GM12891 (cell line): ENCODE measurements around the gene EYS. TPM values are rescaled to one million over a fixed set of nuclear protein-coding genes. Genes with fewer than 3 reads are reported as not detected.

ENCODE experiments used
- DNase-seq: peaks from one replicate; pipeline ENCODE4 v3.0.0; 2011; ENCODE audit warnings: low spot score; ENCODE audit not compliant: insufficient read length
- FAIRE-seq: peaks from 2 replicates; lab custom pipeline; 2011; peaks lifted over from hg19 to GRCh38; lab: Jason Lieb, UNC
- PAX5 ChIP-seq: IDR thresholded peaks from 2 replicates; pipeline ENCODE4 v1.6.1; 2011; ENCODE audit warnings: low read length, moderate library complexity, mild to moderate bottlenecking; ENCODE audit not compliant: insufficient read depth, severe bottlenecking
- POLR2A ChIP-seq: IDR thresholded peaks from 2 replicates; pipeline ENCODE4 v1.6.1; 2011; ENCODE audit warnings: low read depth, low read length, control low read depth
- POLR2AphosphoS5 ChIP-seq: IDR thresholded peaks from 2 replicates; pipeline ENCODE4 v1.6.1; 2011; ENCODE audit warnings: low read depth, low read length, control low read depth
- POU2F2 ChIP-seq: IDR thresholded peaks from 2 replicates; pipeline ENCODE4 v1.6.1; 2011; ENCODE audit warnings: low read depth, mild to moderate bottlenecking, control low read depth, low read length, moderate library complexity
- SPI1 ChIP-seq: IDR thresholded peaks from 2 replicates; pipeline ENCODE4 v1.6.1; 2011; ENCODE audit warnings: low read depth, low read length, control low read depth
- TAF1 ChIP-seq: IDR thresholded peaks from 2 replicates; pipeline ENCODE4 v1.6.1; 2011; ENCODE audit warnings: low read depth, low read length, control low read depth
- polyA plus RNA-seq: library from polyadenylated mRNA; unstranded; fragments of >200 nt; gene quantifications from one replicate; pipeline ENCODE4 v1.2.1, GENCODE V29; 2012; ENCODE audit warnings: low read depth, missing spikeins, inconsistent platforms; ENCODE audit not compliant: missing spikeins

EYS gene
- 0.01 TPM for polyA plus RNA-seq

GRCh38 chr6:65707126-65707826, at the start of gene EYS:
TSS of gene EYS (minus strand) at chr6:65707226. CDS start at chr6:65495410, 211,816 bp downstream.
- no peak for TF ChIP-seq POLR2A
- no peak for TF ChIP-seq TAF1
- no peak for TF ChIP-seq SPI1
- no peak for TF ChIP-seq POU2F2
- TF ChIP-seq POLR2AphosphoS5: no peak
- TF ChIP-seq PAX5: no peak
- DNase-seq: no peak
- no peak for FAIRE-seq

GRCh38 chr6:65746302-65746701, 39.3 kb upstream of the EYS start:
- FAIRE-seq (no peak), DNase-seq (no peak)
- TF ChIP-seq POLR2A (no peak), POU2F2 (no peak), SPI1 (no peak), PAX5 (no peak), POLR2AphosphoS5 (no peak), TAF1 (no peak)

GRCh38 chr6:65745614-65746013, 38.6 kb upstream of the EYS start:
- FAIRE-seq (no peak), DNase-seq (no peak)
- TF ChIP-seq PAX5 (no peak), SPI1 (no peak), TAF1 (no peak), POU2F2 (no peak), POLR2A (no peak), POLR2AphosphoS5 (no peak)

- DNase-seq (no peak), FAIRE-seq (no peak)
- no peak for TF ChIP-seq POLR2A
- TF ChIP-seq SPI1: no peak
- no peak for TF ChIP-seq PAX5
- TF ChIP-seq TAF1: no peak
- TF ChIP-seq POU2F2: no peak
- no peak for TF ChIP-seq POLR2AphosphoS5
Observed at GRCh38 chr6:65728879-65729479, 22.0 kb upstream of the EYS start.

- DNase-seq (no peak), FAIRE-seq (no peak)
- TF ChIP-seq POLR2AphosphoS5 (no peak), TAF1 (no peak), SPI1 (no peak), POLR2A (no peak), PAX5 (no peak), POU2F2 (no peak)
Observed at GRCh38 chr6:65719101-65719500, 12.1 kb upstream of the EYS start.

DNA sequence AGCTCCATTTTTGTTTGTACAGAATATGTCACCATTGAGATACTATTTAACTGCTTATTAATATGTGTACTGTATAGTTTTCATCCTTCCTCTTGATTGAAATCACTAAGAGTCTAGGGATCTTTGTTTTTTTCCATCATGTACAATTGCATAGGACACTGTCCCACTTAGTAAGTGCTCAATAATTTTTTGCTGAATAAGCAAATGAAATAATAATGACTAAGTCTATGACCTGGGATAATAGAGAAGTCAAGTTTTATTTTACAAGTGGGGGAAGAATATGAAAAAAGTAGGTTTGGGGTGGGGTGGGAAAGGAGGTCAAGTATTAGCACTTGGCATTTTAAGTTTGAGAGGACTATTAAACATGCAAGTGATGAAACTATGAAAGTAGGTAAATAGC, 4.5 kb upstream of the EYS start:
- no peak for TF ChIP-seq SPI1
- no peak for TF ChIP-seq PAX5
- no peak for TF ChIP-seq POLR2AphosphoS5
- TF ChIP-seq POLR2A: no peak
- no peak for TF ChIP-seq POU2F2
- TF ChIP-seq TAF1: no peak
- FAIRE-seq: no peak

GRCh38 chr6:65709099-65709830, 2.2 kb upstream of the EYS start:
- TF ChIP-seq SPI1 (no peak), POLR2A (no peak), POLR2AphosphoS5 (no peak), PAX5 (no peak), TAF1 (no peak), POU2F2 (no peak)
- DNase-seq (no peak), FAIRE-seq (no peak)

More for the DNA sequence above, 4.5 kb upstream of the EYS start:
- no peak for DNase-seq

GRCh38 chr6:65708162-65708561, 1.1 kb upstream of the EYS start:
- TF ChIP-seq POU2F2 (no peak), PAX5 (no peak), POLR2A (no peak), POLR2AphosphoS5 (no peak)
- DNase-seq: no peak
- no peak for FAIRE-seq

GRCh38 chr6:65706436-65706835, 590 bp downstream of the EYS start:
- FAIRE-seq: no peak
- DNase-seq: no peak
- TF ChIP-seq SPI1: no peak
- no peak for TF ChIP-seq TAF1
- no peak for TF ChIP-seq POLR2AphosphoS5
- no peak for TF ChIP-seq PAX5
- TF ChIP-seq POLR2A: no peak
- no peak for TF ChIP-seq POU2F2

DNA sequence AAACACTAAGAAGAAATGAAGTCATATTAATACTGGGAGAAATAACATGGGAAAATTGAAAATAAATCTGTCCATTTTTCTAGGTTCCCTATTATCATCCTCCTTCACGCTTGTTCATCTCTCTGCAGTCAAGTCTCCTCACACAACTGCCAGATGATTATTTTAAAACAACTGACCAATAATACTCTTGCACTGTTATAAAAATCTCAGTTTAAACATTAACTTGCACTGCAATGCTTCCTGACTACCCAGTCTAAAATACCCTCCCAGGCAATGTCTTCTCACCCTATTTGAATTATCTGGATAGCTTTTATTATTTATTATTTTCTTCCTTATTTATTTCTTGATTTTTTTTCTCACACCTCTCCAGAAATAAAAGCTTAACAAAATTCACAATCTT, 5.7 kb downstream of the EYS start:
- no peak for DNase-seq
- no peak for TF ChIP-seq POU2F2
- TF ChIP-seq TAF1: no peak
- TF ChIP-seq POLR2A: no peak
- FAIRE-seq: no peak
